Fibroblast of the aortic adventitia (primary cell): ENCODE data around the gene TSHZ1. TPM values are rescaled to one million over a fixed set of nuclear protein-coding genes. Genes with fewer than 3 reads are reported as not detected.

Source experiments
- DNase-seq: peaks from one replicate; pipeline ENCODE4 v3.0.0-alpha.2; 2010; ENCODE audit warnings: low read depth
- H3K4me3 ChIP-seq: 2 replicates; pipeline ENCODE4 v1.5.1; 2011; ENCODE audit warnings: low read depth, mild to moderate bottlenecking, control low read depth, low read length, moderate library complexity
- total RNA-seq: library from RNA; depleted of rRNA; stranded (reverse); fragments of >200 nt; gene quantifications from 2 replicates; pipeline ENCODE4 v1.2.3, GENCODE V29; 2012; ENCODE audit warnings: low replicate concordance
- TF ChIP-seq, protein P1 (sequence below): IDR thresholded peaks from 2 replicates; pipeline ENCODE4 v1.5.1; 2011; ENCODE audit warnings: mild to moderate bottlenecking, low read length, control low read depth, inconsistent platforms; ENCODE audit not compliant: insufficient read depth

TSHZ1 gene
- total RNA-seq, 1 donor, result 7.9 TPM

DNA sequence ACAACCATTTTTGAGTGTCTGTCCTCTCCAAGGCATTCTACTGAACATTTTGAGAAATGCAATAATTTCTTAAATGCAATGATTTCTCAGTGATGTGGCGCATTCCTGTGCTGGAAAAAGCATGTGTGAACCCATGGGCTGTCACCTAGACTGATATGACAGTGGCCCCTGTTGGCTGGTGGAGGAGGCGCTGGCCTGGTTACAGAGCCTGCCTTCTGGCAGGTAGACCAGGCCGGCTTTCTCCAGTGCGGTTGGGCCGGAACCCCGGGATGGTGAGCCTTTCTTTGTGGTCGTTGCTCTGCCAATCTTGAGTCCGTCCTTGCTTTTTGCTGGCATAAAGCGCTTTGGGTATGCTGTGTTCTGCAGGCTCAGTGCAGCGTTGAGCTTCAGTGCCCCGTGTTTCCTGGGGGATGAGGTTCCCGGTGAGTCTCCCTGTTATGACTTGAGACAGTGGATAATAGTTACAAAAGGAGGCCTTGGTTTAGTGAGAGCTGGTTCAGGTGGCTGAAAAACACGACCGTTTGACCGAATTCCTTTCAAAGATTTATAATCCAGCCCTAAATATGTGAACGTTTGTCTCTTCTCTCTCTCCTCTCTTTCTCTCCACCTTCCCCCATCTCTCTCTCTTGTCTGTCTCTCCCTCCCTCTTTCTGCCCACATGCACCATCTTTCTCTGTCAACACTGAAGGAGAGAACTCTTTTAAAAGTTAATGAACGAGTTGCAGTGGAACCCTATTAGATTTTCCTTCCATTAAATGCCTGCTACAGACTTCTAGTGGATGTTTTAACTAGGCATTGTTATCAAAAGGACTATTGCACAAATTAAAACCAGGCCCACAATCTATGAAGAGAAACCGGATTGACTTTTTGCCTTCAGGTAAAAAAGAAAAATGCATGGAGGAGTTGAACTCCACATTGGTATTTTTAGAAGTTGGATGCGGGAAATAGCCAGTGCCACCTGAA lies 34.0 kb downstream of the TSHZ1 start:
- DNase-seq, result no peak
- no peak overlapping the region for H3K4me3 ChIP-seq
- TF ChIP-seq, protein P1, sequence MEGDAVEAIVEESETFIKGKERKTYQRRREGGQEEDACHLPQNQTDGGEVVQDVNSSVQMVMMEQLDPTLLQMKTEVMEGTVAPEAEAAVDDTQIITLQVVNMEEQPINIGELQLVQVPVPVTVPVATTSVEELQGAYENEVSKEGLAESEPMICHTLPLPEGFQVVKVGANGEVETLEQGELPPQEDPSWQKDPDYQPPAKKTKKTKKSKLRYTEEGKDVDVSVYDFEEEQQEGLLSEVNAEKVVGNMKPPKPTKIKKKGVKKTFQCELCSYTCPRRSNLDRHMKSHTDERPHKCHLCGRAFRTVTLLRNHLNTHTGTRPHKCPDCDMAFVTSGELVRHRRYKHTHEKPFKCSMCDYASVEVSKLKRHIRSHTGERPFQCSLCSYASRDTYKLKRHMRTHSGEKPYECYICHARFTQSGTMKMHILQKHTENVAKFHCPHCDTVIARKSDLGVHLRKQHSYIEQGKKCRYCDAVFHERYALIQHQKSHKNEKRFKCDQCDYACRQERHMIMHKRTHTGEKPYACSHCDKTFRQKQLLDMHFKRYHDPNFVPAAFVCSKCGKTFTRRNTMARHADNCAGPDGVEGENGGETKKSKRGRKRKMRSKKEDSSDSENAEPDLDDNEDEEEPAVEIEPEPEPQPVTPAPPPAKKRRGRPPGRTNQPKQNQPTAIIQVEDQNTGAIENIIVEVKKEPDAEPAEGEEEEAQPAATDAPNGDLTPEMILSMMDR, result no peak

DNA sequence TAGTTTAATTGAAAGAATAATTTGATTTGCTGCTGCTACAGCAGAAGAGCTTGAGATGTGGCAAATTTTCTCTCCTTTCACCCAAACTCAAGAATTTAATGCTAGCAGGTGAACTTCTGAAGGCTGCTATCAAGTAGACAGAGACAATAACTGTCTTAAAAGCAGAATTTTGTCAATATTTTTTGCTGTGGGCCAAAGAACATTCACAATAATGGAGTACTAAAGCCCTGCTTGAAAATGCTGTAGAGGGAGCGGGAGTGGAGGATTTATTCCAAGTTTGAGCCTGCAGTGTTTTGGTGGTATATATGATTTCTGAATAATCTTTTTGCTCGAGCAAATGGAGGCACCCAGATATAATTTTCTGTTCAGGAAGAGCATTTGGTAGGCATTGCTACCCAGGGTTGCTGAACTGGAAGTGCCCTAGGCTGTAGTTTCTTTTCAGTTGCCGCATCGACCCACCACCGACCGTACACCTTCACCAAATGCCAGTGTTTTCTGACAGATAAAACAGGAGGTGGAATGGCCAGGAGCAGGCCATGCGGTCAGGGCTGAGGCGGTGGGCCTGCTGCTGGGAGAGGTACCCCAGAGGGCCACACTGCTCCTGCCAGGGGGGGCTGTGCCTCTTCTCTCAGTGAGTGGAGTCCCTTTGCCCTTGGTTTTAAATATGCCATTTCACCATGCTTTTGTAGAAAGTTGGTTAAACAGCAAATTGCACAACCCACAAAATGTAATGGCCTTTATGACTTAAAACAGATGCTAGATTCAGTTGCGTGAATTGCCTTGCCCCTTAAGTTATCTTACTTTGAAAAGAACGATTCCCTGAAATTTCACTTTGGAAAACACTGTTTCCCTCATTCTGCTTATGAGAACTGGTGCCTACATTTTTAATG lies 36.4 kb downstream of the TSHZ1 start:
- peak; percentile 79 for DNase-seq
- TF ChIP-seq, protein P1, result no peak
- H3K4me3 ChIP-seq, result peak overlapping the region; percentile 64

DNA sequence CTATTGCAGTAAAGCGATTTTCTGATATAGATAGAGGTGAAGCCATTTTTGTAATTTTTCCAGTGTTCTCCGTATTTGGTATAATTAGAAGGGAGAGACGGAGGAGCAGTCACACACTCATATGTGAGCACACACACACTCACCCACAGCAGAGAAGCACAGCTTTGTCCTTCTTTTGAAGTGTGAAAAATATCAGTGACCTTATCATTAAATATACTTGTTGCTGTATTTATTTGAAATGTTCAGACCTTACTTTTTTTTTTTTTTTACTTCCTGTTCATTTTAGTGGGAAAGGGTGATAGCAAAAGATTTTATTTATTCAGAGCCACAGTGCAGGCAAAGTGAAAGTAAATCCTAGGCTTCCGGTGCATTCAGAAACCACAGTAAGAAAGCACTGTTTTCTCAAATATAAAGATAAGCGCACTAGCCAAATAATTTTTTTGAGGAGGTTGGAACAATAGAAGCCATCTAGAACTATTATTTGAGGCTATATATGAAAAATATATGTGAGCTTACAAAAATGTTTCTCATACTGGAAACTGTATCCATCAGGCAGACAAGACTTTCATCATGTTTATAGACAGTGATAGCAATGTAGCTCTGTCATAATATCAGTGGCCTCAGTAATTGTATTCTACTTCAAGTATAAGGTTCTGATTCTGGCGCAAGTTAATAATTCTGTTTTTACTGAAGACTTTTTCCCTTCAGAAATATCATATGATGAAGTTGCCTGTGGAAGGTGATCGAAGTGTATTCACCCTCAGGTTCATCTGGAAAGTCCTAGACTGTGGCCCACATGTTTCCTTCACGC lies 37.2 kb downstream of the TSHZ1 start:
- DNase-seq, result peak; percentile 79
- peak overlapping the region; percentile 64 for H3K4me3 ChIP-seq
- TF ChIP-seq, protein P1, result no peak

DNA sequence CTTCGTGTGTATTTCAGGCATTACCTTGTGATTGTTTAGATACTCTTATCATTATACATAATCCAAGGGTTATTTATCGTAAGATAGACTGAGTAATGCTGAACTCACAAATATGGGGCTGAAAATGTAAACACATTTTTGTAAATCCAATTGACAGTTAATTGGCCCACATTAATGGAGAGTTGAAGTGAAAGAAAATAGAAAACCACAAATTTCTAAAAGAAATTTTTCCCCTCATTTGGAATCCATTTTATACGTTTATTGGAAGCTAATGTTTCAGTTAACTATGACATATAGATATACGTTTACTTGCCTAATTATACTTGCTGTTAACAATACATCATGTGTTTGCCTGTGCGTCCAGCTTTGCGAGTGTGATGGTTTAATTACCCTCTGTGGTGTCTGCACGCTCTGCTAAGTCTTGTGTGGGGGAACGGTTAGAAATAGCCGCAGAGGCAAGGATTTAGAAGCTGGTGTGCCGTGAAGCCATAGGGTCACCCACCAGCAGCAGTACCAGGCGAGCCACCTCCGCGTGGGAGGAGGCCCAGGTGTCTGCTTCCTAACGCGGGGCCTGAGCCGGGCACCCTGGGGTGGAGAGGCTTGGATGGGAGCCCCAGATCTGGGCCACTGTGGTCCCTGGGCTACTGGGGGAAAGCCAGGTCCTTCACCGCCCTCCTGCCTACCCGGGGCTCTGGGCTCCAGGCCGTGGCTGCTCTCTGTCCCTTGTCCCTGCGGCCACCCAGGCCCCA lies 38.0 kb downstream of the TSHZ1 start:
- H3K4me3 ChIP-seq, result peak overlapping the region; percentile 64
- DNase-seq, result no peak
- TF ChIP-seq, protein P1, result no peak

DNA sequence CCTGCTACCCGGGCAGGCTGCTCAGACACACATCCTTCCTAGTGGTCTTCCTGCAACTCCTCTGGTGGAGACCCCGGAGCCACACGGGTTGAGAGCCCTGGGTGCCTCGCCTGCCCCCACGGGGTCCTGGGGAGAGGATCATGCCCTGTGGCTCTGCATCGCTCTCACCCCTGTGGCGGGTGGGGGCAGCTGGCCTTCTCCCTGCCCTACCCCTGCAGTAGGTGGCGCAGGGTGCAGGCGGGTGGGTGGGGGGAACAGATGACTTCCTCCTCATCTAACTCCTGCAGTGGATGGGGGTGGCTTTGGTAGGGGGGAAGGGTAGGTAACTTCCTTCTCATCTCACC lies 38.5 kb downstream of the TSHZ1 start:
- no peak for DNase-seq
- no peak overlapping the region for H3K4me3 ChIP-seq
- TF ChIP-seq, protein P1, result no peak
